GM06990 (cell line): ENCODE data around the gene RAPGEF1.

Experiments used
- DNase-seq: peaks from one replicate; pipeline ENCODE4 v3.0.0-alpha.2; 2011; ENCODE audit not compliant: insufficient read length; ENCODE audit errors: extremely low read depth
- H3K27me3 ChIP-seq: replicated peaks from 2 replicates; pipeline ENCODE4 v1.6.0; 2011; ENCODE audit warnings: low read length; ENCODE audit not compliant: control insufficient read depth, insufficient read depth
- H3K36me3 ChIP-seq: 2 replicates; pipeline ENCODE4 v1.5.1; 2011; ENCODE audit warnings: low read length; ENCODE audit not compliant: control insufficient read depth, insufficient read depth
- H3K4me3 ChIP-seq: replicated peaks from 2 replicates; pipeline ENCODE4 v1.5.1; 2011; ENCODE audit warnings: low read depth, mild to moderate bottlenecking, control low read depth, low read length
- CTCF ChIP-seq: IDR thresholded peaks from 2 replicates; pipeline ENCODE4 v1.5.1; 2011; ENCODE audit warnings: low read length, control low read depth, mild to moderate bottlenecking, inconsistent platforms; ENCODE audit not compliant: insufficient read depth, poor library complexity, severe bottlenecking

Gene RAPGEF1

GRCh38 chr9:131671133-131671520 lies 68.7 kb downstream of the RAPGEF1 start:
- peak overlapping the region; percentile 27 for H3K4me3 ChIP-seq

GRCh38 chr9:131670247-131671132 lies 69.4 kb downstream of the RAPGEF1 start:
- DNase-seq = no peak
- peak overlapping the region; percentile 27; the same call in 1 of the 2 replicates for H3K4me3 ChIP-seq
- TF ChIP-seq CTCF = peak; percentile 4
- no peaks in the 10 kb centered on the region for H3K27me3 ChIP-seq
- H3K36me3 ChIP-seq = no peaks in the 10 kb centered on the region

More at GRCh38 chr9:131671133-131671520, 68.7 kb downstream of the RAPGEF1 start:
- H3K36me3 ChIP-seq = no peaks in the 10 kb centered on the region
- no peak for DNase-seq
- H3K27me3 ChIP-seq = no peaks in the 10 kb centered on the region
- TF ChIP-seq CTCF = no peak

GRCh38 chr9:131669269-131670157 lies 70.4 kb downstream of the RAPGEF1 start:
- Histone ChIP-seq H3K27me3 (no peaks in the 10 kb centered on the region), H3K36me3 (peaks cover 2% of the 10 kb centered on the region; the same call in 1 of the 2 replicates), H3K4me3 (peak overlapping the region; percentile 35)
- DNase-seq = no peak
- TF ChIP-seq CTCF = no peak

- no peak for TF ChIP-seq CTCF
- peaks cover 2% of the 10 kb centered on the region; the same call in 1 of the 2 replicates for H3K36me3 ChIP-seq
- DNase-seq = peak; percentile 76
- no peaks in the 10 kb centered on the region for H3K27me3 ChIP-seq
- H3K4me3 ChIP-seq = peak overlapping the region; percentile 47
These were observed 71.2 kb downstream of the RAPGEF1 start for GRCh38 chr9:131668439-131669268.

- DNase-seq = no peak
These were observed 71.8 kb downstream of the RAPGEF1 start for GRCh38 chr9:131668057-131668438.

More at GRCh38 chr9:131668057-131668438, 71.8 kb downstream of the RAPGEF1 start:
- no peak for TF ChIP-seq CTCF
- Histone ChIP-seq H3K4me3 (peak overlapping the region; percentile 47), H3K27me3 (no peaks in the 10 kb centered on the region), H3K36me3 (peaks cover 2% of the 10 kb centered on the region; the same call in 1 of the 2 replicates)
